NCI-H748 (cell line): ENCODE data around the gene SLC23A2.
"Not testable (repeated sequence)": the region's sequence is repeated elsewhere in the genome, so short reads cannot be mapped to it uniquely, and the experiment has no call there.

Experiments used
- DNase-seq: peaks from one replicate; lab custom pipeline; 2025; ENCODE audit not compliant: unreplicated experiment; lab: John Stamatoyannopoulos, UW

SLC23A2 gene

DNA sequence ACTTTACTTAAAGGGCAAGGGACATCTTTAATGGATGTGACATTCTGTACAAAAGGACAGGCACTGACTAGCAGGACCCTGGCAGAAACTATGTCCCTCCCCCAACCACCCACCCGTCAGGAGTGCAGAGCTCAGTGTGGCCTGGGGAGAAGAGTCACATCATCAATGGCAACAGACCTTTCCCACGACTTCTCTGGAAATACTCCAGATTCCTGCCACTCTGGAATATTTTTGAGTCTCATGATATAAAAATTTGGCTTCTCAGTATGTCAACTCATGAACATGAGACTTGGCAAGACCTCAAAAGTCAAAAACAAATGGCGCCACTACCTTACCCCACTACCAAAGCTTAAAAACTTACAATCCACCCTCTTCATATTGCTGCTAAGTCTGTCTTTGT, 118.3 kb downstream of the SLC23A2 start:
- no peak for DNase-seq

DNA sequence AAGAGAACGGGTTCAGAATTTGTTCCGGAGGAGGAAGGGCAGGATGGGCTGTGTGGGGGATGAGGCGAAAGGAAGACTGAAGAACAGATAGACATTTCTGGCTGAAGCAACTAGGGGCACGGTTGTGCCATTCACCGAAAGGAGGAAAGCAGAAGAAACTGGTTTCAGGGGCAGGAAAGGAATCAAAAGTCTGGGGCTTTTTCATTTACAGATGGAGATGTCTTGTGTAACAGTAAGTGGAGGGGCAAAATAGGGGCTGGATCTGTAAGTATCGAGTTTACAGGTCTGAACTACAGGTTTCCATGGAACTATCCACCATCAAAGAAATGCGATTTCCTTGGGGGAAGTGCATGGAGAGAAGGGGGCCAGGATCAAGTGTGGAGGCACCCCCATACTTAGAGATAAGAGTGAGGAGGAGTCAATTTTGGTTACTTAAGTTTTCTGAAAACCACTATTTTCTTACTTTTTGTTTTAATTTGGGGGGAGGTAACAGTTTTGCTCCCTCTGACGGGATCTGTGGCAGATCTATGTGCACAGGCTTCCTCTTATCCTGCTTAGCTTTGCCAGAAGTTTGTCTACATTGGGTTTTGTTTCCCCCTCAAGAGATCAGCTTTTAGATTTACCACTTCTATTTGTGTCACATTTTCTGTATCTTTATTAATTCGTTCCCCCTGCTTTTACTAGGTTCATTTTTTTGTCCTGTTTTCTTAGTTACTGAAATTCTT, 120.1 kb downstream of the SLC23A2 start:
- no peak for DNase-seq

GRCh38 chr20:4880051-4880450, 121.3 kb downstream of the SLC23A2 start:
- no peak for DNase-seq

- DNase-seq: not testable (repeated sequence)
These were observed 123.2 kb downstream of the SLC23A2 start for GRCh38 chr20:4878099-4878498.

GRCh38 chr20:4876731-4877130, 124.6 kb downstream of the SLC23A2 start:
- peak; percentile 33 for DNase-seq

DNA sequence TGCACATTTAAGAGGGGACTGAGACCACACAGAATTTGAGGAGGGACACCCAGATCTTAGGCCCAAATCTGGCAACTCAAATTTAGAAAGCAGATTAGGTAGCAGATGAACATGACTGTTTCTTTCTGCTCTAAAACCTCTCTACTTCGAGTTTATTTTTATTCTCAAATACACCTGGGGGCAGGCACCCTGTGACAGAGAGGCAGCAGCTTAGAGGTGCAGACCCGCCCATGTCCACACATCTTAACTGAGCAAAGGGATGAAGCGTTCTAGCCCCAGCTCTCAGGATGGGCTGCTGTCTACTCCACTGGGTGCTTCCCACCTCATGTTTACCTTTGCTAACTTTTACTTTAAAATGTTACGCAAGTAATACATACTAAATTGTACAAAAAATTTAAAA, 125.0 kb downstream of the SLC23A2 start:
- DNase-seq: no peak

- DNase-seq: peak; percentile 99
These were observed 125.7 kb downstream of the SLC23A2 start for GRCh38 chr20:4875578-4876067.

GRCh38 chr20:4873396-4873795, 127.9 kb downstream of the SLC23A2 start:
- DNase-seq: no peak

GRCh38 chr20:4871486-4871885, 129.8 kb downstream of the SLC23A2 start:
- no peak for DNase-seq

DNA sequence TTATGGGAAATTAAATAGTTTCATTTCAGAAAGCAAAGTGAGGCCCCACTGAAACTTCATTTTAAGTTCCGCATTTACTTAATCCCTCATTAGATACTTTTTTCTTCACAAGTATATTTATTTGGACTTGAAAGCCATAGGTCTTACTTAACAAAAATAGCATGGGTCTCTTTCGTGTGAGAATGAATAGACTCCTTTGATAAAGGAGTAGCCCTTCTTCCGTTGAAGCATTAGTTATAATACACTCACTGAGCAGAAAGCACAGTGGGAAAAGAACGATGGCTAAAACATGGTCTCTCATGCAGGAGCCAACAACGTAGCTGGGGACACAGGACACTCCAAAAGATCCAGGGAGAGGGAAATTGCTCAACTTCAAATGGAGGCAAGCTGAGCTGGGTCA, 130.4 kb downstream of the SLC23A2 start:
- DNase-seq: no peak

GRCh38 chr20:4869290-4870193, 131.8 kb downstream of the SLC23A2 start:
- peak; percentile 81 for DNase-seq

GRCh38 chr20:4867051-4867450, 134.3 kb downstream of the SLC23A2 start:
- no peak for DNase-seq

DNA sequence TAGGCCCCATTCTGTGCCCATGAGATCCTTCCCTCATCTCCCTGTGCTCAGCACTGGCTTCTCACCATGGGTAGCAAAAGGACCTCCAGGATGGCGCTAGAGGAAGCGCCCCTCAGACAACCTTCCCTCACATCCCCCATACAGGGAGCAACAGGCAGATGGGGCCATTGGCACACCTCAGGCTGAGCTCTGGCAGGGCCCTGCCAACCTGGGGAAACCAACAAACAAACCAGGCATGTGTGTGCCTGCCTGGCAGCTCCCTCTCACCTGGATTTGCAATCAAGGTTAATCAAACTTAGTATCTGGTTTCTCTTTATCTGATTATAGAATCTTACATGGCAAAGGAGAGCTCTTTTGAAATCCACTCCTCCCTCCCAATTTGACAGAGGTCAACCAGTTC, 134.9 kb downstream of the SLC23A2 start:
- DNase-seq: no peak

DNA sequence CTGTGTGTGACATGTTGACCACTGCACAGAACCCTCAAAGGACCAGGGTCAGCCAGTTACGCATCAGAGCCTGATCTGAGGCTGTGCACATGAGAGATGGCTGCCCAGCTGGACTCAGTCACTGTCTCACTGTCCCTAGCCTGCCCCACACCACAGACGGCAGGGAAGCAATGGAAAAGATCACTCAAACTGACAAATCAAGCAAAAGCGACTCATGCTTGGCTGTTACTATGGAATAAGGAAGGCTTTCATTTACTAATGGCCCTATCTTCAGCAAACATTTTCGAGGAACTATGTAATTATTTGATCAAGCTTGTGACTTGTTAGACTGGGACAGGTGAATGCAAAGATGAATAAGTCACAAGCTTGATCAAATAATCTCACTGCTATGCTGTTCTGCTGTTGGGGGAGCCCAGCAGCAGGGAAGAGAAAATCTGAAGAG, 137.0 kb downstream of the SLC23A2 start:
- no peak for DNase-seq

GRCh38 chr20:4862661-4863060, 138.6 kb downstream of the SLC23A2 start:
- DNase-seq: no peak

GRCh38 chr20:4861961-4862360, 139.3 kb downstream of the SLC23A2 start:
- DNase-seq: no peak

GRCh38 chr20:4858000-4858399, 143.3 kb downstream of the SLC23A2 start:
- DNase-seq: no peak

- DNase-seq: no peak
These were observed 145.1 kb downstream of the SLC23A2 start for GRCh38 chr20:4856022-4856755.

DNA sequence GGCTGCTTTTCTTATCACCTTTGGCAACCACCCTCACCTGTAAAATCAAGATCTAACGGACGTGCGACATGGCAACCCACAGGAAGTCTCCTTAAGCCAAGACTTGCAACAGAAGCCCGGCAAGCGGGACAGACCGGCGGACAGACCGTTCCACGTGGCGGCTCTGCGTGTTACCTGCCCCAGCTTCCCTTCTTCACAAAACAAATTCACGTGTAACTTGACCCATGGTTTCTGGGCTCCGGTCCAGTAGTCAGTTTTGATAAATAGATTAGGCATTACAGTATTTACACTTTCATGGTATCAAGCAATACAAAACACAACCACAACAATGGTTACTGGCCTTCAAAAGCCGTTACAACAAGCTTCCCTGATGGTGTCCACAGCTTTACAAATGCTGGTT, 145.8 kb downstream of the SLC23A2 start:
- no peak for DNase-seq

DNA sequence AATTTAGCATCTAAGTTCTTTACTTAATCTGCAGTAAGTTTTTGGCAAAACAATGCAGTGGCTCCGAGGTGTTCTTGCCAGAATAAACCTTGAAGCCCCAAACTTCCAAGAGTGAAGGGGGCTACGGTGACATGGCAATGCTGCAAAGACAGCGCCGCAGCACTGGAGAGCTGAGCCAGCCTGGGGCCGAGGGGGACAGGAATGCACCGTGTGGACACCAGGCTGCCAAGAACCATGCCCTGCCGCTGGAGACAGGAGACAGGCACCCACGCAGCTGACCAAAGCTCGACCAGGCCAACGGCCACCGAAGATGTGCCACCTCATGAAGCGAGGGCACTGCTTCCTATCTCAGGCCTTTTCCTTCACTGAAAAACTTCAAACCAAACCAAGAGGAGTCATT, 146.2 kb downstream of the SLC23A2 start:
- DNase-seq: no peak

DNA sequence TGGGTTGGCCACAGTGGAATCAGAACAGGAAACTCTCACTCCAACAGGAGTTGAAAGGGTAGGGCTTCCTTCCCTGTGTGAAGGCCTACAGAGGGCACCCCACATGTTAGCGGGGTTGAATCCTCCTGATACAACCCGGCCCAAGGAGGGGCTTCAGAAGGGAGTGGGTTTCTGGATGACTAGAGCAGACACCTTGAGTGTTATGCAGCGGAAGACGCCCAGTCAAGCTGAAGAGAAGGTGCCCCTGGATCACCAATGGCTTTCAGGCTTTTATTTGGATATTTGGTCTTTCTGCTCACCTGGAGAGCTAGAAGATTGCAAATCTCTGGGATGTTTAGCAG, 146.8 kb downstream of the SLC23A2 start:
- no peak for DNase-seq
